Body of pancreas (tissue), 4 donors: ENCODE measurements around the gene ATP2B1.

ENCODE experiments used
- CTCF ChIP-seq, 7 experiments: fragments of 450-650 bp in 4 of 7; fragments of 200-600 bp in 3 of 7; sonication (generic) in 3 of 7; IDR thresholded peaks; one replicate each; pipeline ENCODE4 v1.5.1; 2016 to 2019; ENCODE audit warnings: antibody characterized with exemption in 7 of 7
- POLR2A ChIP-seq, 3 donors: fragments of 450-650 bp; IDR thresholded peaks; one replicate each; pipeline ENCODE4 v1.6.1; 2016; ENCODE audit warnings: antibody characterized with exemption in 3 of 3, mild to moderate bottlenecking in 2 of 3

DNA sequence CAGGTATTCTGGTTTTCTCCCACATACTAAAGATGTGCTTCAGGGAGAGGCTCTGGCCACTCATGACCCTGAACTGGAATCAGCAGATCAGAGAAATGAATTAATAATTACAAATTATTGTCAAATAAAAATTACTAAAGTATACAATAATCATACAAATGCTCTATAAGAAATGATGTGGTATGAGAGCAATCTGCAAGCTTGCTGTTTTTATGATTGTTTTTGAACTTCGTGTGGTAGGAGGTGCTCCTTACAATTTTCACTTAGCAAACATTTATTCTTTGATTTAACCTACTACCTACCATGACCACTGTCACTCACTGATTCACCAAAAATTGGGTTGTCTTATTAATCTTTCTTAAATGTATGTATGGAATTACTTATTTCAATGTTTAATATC, 16.2 kb downstream of the ATP2B1 start:
- TF ChIP-seq POLR2A (IDR thresholded peaks at IDR 0.05) (no peak), CTCF (IDR thresholded peaks at IDR 0.05) (no peak)
